ENCODE data around the gene C8B.

C8B gene

DNA sequence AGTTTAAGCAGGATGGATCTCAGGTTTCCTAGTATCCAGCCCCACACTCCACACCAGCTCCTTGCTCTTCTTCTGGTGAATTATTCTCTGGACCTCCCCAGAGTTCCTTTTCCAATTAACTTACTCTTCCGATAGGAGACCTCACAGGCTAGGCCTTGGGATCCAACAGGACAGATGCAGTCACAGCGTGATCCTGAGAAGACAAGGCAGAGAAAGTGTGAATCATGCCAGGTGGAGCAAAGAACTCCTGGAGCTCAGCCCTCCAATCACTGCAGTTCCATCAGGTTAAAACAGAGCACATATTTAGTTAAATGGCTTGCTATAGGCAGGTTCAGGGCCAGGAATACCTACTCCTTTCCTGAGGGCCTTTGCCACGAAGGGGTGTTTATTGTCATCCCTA lies 34.1 kb downstream of the C8B start:
- H3K4me3 ChIP-seq (ENCODE audit: low read length in 2 of 2), result no peak overlapping the region
- no peaks in the 10 kb centered on the region for H3K4me1 ChIP-seq (ENCODE audit: control insufficient read depth, insufficient read depth, low read length)
- H3K9ac ChIP-seq (ENCODE audit: low read length in 2 of 2), result no peak overlapping the region
- no peaks in the 10 kb centered on the region for H3K36me3 ChIP-seq (ENCODE audit: control insufficient read depth in 2 of 2, insufficient read depth in 2 of 2, low read length in 2 of 2)
- H3K9me3 ChIP-seq (ENCODE audit: control insufficient read depth in 2 of 2, low read length in 2 of 2), result no peaks in the 10 kb centered on the region
- no peak overlapping the region for H3K27ac ChIP-seq (ENCODE audit: low read length)
- H3K27me3 ChIP-seq (ENCODE audit: control insufficient read depth in 1 of 2, insufficient read depth in 2 of 2, low read length in 2 of 2), result no peaks in the 10 kb centered on the region

GRCh38 chr1:56931211-56931610 lies 34.6 kb downstream of the C8B start:
- H3K9me3 ChIP-seq (ENCODE audit: control insufficient read depth in 2 of 2, low read length in 2 of 2), result no peaks in the 10 kb centered on the region
- no peak overlapping the region for H3K4me3 ChIP-seq (ENCODE audit: low read length in 2 of 2)
- H3K4me1 ChIP-seq (ENCODE audit: control insufficient read depth, insufficient read depth, low read length), result no peaks in the 10 kb centered on the region
- H3K9ac ChIP-seq (ENCODE audit: low read length in 2 of 2), result no peak overlapping the region
- H3K36me3 ChIP-seq (ENCODE audit: control insufficient read depth in 2 of 2, insufficient read depth in 2 of 2, low read length in 2 of 2), result no peaks in the 10 kb centered on the region
- H3K27ac ChIP-seq (ENCODE audit: low read length), result no peak overlapping the region
- H3K27me3 ChIP-seq (ENCODE audit: control insufficient read depth in 1 of 2, insufficient read depth in 2 of 2, low read length in 2 of 2), result no peaks in the 10 kb centered on the region

GRCh38 chr1:56929492-56929891 lies 36.3 kb downstream of the C8B start:
- Histone ChIP-seq H3K27me3 (ENCODE audit: control insufficient read depth in 1 of 2, insufficient read depth in 2 of 2, low read length in 2 of 2) (no peaks in the 10 kb centered on the region), H3K9me3 (ENCODE audit: control insufficient read depth in 2 of 2, low read length in 2 of 2) (no peaks in the 10 kb centered on the region), H3K4me3 (ENCODE audit: low read length in 2 of 2) (no peak overlapping the region), H3K9ac (ENCODE audit: low read length in 2 of 2) (no peak overlapping the region), H3K36me3 (ENCODE audit: control insufficient read depth in 2 of 2, insufficient read depth in 2 of 2, low read length in 2 of 2) (no peaks in the 10 kb centered on the region), H3K4me1 (ENCODE audit: control insufficient read depth, insufficient read depth, low read length) (no peaks in the 10 kb centered on the region), H3K27ac (ENCODE audit: low read length) (no peak overlapping the region)

DNA sequence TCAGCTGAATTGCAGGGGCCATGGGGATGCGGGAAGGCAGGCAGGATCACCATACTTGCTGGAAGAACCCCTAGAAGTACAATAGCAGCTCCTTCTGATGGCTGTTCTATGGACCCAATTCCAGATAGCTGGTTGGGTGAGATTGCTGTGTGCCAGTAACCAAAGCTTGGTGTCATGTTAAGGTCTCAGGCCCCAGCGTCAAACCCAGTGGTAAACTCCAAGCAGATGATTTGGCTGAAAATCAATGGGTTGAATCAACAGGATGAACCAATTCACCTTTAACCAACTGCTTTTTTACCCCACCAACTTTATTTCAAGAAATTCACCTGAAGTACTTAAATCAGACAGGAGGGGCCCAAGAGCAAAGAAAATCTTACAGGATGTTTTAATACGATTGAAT lies 37.8 kb downstream of the C8B start:
- H3K36me3 ChIP-seq (ENCODE audit: control insufficient read depth in 2 of 2, insufficient read depth in 2 of 2, low read length in 2 of 2), result no peaks in the 10 kb centered on the region
- no peaks in the 10 kb centered on the region for H3K4me1 ChIP-seq (ENCODE audit: control insufficient read depth, insufficient read depth, low read length)
- H3K27ac ChIP-seq (ENCODE audit: low read length), result no peak overlapping the region
- no peak overlapping the region for H3K9ac ChIP-seq (ENCODE audit: low read length in 2 of 2)
- no peaks in the 10 kb centered on the region for H3K9me3 ChIP-seq (ENCODE audit: control insufficient read depth in 2 of 2, low read length in 2 of 2)
- no peaks in the 10 kb centered on the region for H3K27me3 ChIP-seq (ENCODE audit: control insufficient read depth in 1 of 2, insufficient read depth in 2 of 2, low read length in 2 of 2)
- no peak overlapping the region for H3K4me3 ChIP-seq (ENCODE audit: low read length in 2 of 2)

GRCh38 chr1:56927171-56927570 lies 38.6 kb downstream of the C8B start:
- Histone ChIP-seq H3K27me3 (ENCODE audit: control insufficient read depth in 1 of 2, insufficient read depth in 2 of 2, low read length in 2 of 2) (no peaks in the 10 kb centered on the region), H3K4me3 (ENCODE audit: low read length in 2 of 2) (no peak overlapping the region), H3K4me1 (ENCODE audit: control insufficient read depth, insufficient read depth, low read length) (no peaks in the 10 kb centered on the region), H3K27ac (ENCODE audit: low read length) (no peak overlapping the region), H3K36me3 (ENCODE audit: control insufficient read depth in 2 of 2, insufficient read depth in 2 of 2, low read length in 2 of 2) (no peaks in the 10 kb centered on the region), H3K9me3 (ENCODE audit: control insufficient read depth in 2 of 2, low read length in 2 of 2) (no peaks in the 10 kb centered on the region), H3K9ac (ENCODE audit: low read length in 2 of 2) (no peak overlapping the region)

DNA sequence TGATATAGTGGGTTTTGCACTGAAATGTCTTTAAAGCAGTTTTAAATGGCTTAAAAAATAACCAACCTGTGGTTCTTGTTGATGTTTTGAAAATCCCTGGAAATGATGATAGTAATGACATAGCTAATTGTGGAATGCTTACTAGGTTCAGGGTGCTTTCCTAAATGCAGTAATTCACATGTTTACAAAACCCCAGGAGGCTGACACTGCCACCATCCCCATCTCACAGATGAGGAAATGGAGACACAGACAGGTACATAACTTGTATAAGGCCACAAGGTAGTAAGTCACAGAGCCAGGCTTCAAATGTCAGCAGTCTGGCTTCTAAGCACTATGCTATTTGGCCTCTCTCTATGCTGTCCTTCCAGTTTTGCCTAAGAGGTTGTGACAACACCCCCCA lies 40.6 kb downstream of the C8B start:
- no peaks in the 10 kb centered on the region for H3K36me3 ChIP-seq (ENCODE audit: control insufficient read depth in 2 of 2, insufficient read depth in 2 of 2, low read length in 2 of 2)
- no peak overlapping the region for H3K9ac ChIP-seq (ENCODE audit: low read length in 2 of 2)
- no peaks in the 10 kb centered on the region for H3K4me1 ChIP-seq (ENCODE audit: control insufficient read depth, insufficient read depth, low read length)
- no peaks in the 10 kb centered on the region for H3K9me3 ChIP-seq (ENCODE audit: control insufficient read depth in 2 of 2, low read length in 2 of 2)
- no peak overlapping the region for H3K27ac ChIP-seq (ENCODE audit: low read length)
- H3K27me3 ChIP-seq (ENCODE audit: control insufficient read depth in 1 of 2, insufficient read depth in 2 of 2, low read length in 2 of 2), result no peaks in the 10 kb centered on the region
- no peak overlapping the region for H3K4me3 ChIP-seq (ENCODE audit: low read length in 2 of 2)

DNA sequence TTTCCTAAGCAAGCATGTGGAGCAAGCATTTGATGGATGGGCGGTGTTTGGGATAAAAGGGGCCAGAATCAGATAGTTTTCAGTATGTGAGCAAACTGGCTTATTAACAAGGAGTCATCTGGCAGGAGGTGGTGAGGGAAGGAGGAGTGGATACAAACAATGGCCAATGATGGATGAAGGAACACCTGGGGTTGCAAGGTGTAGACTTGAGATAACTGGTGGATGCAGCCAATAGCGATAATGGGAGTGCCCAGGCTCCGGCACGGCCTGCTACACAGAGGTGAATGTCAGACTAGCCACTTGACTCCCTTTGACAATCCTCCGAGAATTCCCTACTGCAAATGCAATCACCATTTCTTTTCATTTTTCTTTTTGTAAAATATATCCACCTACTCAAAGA lies 41.7 kb downstream of the C8B start:
- H3K36me3 ChIP-seq (ENCODE audit: control insufficient read depth in 2 of 2, insufficient read depth in 2 of 2, low read length in 2 of 2), result no peaks in the 10 kb centered on the region
- H3K9ac ChIP-seq (ENCODE audit: low read length in 2 of 2), result no peak overlapping the region
- no peak overlapping the region for H3K27ac ChIP-seq (ENCODE audit: low read length)
- no peak overlapping the region for H3K4me3 ChIP-seq (ENCODE audit: low read length in 2 of 2)
- H3K27me3 ChIP-seq (ENCODE audit: control insufficient read depth in 1 of 2, insufficient read depth in 2 of 2, low read length in 2 of 2), result no peaks in the 10 kb centered on the region
- no peaks in the 10 kb centered on the region for H3K4me1 ChIP-seq (ENCODE audit: control insufficient read depth, insufficient read depth, low read length)
- no peaks in the 10 kb centered on the region for H3K9me3 ChIP-seq (ENCODE audit: control insufficient read depth in 2 of 2, low read length in 2 of 2)

DNA sequence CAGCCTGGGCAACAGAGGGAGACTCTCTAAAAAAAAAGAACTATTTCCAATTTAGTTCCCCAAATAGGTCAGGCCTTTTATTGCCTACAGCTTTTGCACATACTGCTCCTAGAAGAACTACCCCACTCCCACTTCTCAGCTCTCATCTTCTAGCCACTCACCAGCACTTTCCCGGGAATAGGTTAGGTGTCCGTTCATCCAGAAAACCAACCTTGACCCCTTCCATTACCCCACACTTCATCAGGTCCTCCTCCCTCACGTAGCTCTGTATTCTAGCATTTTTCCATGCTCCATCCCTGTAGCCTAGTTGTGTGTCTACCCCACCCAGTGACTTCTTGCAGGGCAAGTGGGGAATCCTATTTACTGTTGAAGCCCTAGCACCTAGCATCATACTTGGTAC lies 42.6 kb downstream of the C8B start:
- Histone ChIP-seq H3K4me3 (ENCODE audit: low read length in 2 of 2) (no peak overlapping the region), H3K9ac (ENCODE audit: low read length in 2 of 2) (no peak overlapping the region), H3K4me1 (ENCODE audit: control insufficient read depth, insufficient read depth, low read length) (no peaks in the 10 kb centered on the region), H3K9me3 (ENCODE audit: control insufficient read depth in 2 of 2, low read length in 2 of 2) (no peaks in the 10 kb centered on the region), H3K36me3 (ENCODE audit: control insufficient read depth in 2 of 2, insufficient read depth in 2 of 2, low read length in 2 of 2) (no peaks in the 10 kb centered on the region), H3K27me3 (ENCODE audit: control insufficient read depth in 1 of 2, insufficient read depth in 2 of 2, low read length in 2 of 2) (no peaks in the 10 kb centered on the region), H3K27ac (ENCODE audit: low read length) (no peak overlapping the region)

DNA sequence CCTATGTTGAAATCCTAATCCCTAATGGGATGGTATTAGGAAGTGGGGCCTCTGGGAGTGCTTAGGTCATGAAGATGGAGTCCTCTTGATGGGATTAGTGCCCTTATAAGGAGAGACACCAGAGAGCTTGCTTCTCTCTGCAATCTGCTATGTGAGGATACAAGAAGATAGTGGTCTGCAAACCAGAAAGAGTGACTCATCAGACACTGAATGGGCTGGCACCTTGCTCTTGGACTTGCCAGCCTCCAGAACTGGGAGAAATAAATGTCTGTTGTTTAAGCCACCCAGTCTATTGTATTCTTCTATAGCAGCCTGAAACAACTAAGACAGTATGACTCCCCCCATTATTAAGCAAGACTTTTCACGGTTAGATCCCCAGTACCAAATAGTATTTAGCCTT lies 43.3 kb downstream of the C8B start:
- no peak overlapping the region for H3K27ac ChIP-seq (ENCODE audit: low read length)
- no peak overlapping the region for H3K4me3 ChIP-seq (ENCODE audit: low read length in 2 of 2)
- no peaks in the 10 kb centered on the region for H3K9me3 ChIP-seq (ENCODE audit: control insufficient read depth in 2 of 2, low read length in 2 of 2)
- H3K36me3 ChIP-seq (ENCODE audit: control insufficient read depth in 2 of 2, insufficient read depth in 2 of 2, low read length in 2 of 2), result no peaks in the 10 kb centered on the region
- no peaks in the 10 kb centered on the region for H3K4me1 ChIP-seq (ENCODE audit: control insufficient read depth, insufficient read depth, low read length)
- H3K9ac ChIP-seq (ENCODE audit: low read length in 2 of 2), result no peak overlapping the region
- no peaks in the 10 kb centered on the region for H3K27me3 ChIP-seq (ENCODE audit: control insufficient read depth in 1 of 2, insufficient read depth in 2 of 2, low read length in 2 of 2)

DNA sequence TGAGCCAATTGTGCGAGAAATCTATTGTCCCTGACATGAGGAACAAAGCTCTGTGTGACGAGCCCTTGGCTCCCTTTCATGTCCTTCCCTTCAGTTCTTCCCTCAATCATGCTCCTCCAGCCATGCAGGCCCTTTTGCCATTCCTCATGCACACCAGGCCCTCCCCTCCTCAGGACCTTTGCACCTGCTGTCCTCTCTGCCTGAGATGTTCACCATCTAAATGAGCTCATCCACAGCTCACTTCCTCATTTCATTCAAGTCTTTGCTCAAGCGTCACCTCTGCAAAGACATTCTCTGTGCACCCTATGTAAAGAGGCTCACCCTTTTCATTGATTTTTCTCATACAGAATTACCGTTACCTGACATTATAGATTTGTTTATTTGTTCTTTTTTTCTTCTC lies 43.7 kb downstream of the C8B start:
- H3K9ac ChIP-seq (ENCODE audit: low read length in 2 of 2), result no peak overlapping the region
- no peaks in the 10 kb centered on the region for H3K36me3 ChIP-seq (ENCODE audit: control insufficient read depth in 2 of 2, insufficient read depth in 2 of 2, low read length in 2 of 2)
- no peak overlapping the region for H3K4me3 ChIP-seq (ENCODE audit: low read length in 2 of 2)
- H3K27ac ChIP-seq (ENCODE audit: low read length), result no peak overlapping the region
- H3K9me3 ChIP-seq (ENCODE audit: control insufficient read depth in 2 of 2, low read length in 2 of 2), result no peaks in the 10 kb centered on the region
- H3K27me3 ChIP-seq (ENCODE audit: control insufficient read depth in 1 of 2, insufficient read depth in 2 of 2, low read length in 2 of 2), result no peaks in the 10 kb centered on the region
- no peaks in the 10 kb centered on the region for H3K4me1 ChIP-seq (ENCODE audit: control insufficient read depth, insufficient read depth, low read length)

DNA sequence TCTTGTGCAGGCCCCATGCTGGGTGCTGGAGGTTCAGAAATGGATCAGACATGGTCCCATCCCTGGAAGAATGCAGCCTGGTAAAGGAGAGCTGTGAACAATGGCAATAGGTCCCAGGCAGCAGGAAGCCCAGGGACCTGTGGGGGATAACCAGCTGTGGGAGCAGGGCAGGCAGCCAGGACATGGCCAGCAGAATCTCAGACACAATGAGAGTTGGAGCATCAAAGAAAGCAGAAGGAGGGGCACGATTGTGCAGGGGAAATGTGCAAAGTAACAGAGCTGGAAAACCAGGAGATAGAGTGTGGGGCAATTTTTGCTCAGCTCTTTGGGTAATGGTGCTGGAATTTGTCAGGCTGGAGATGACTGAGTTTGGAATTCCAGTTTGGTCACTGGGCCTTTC lies 44.3 kb downstream of the C8B start:
- H3K4me3 ChIP-seq (ENCODE audit: low read length in 2 of 2), result no peak overlapping the region
- H3K4me1 ChIP-seq (ENCODE audit: control insufficient read depth, insufficient read depth, low read length), result no peaks in the 10 kb centered on the region
- no peak overlapping the region for H3K27ac ChIP-seq (ENCODE audit: low read length)
- H3K36me3 ChIP-seq (ENCODE audit: control insufficient read depth in 2 of 2, insufficient read depth in 2 of 2, low read length in 2 of 2), result no peaks in the 10 kb centered on the region
- no peaks in the 10 kb centered on the region for H3K9me3 ChIP-seq (ENCODE audit: control insufficient read depth in 2 of 2, low read length in 2 of 2)
- no peaks in the 10 kb centered on the region for H3K27me3 ChIP-seq (ENCODE audit: control insufficient read depth in 1 of 2, insufficient read depth in 2 of 2, low read length in 2 of 2)
- no peak overlapping the region for H3K9ac ChIP-seq (ENCODE audit: low read length in 2 of 2)

- Histone ChIP-seq H3K9me3 (ENCODE audit: control insufficient read depth in 2 of 2, low read length in 2 of 2) (no peaks in the 10 kb centered on the region), H3K9ac (ENCODE audit: low read length in 2 of 2) (no peak overlapping the region), H3K4me1 (ENCODE audit: control insufficient read depth, insufficient read depth, low read length) (no peaks in the 10 kb centered on the region), H3K27ac (ENCODE audit: low read length) (no peak overlapping the region), H3K36me3 (ENCODE audit: control insufficient read depth in 2 of 2, insufficient read depth in 2 of 2, low read length in 2 of 2) (no peaks in the 10 kb centered on the region), H3K4me3 (ENCODE audit: low read length in 2 of 2) (no peak overlapping the region), H3K27me3 (ENCODE audit: control insufficient read depth in 1 of 2, insufficient read depth in 2 of 2, low read length in 2 of 2) (no peaks in the 10 kb centered on the region)
Measured at GRCh38 chr1:56920591-56921001, 45.2 kb downstream of the C8B start.
